ENCODE data around the gene FUT7. TPM values are rescaled to one million over a fixed set of nuclear protein-coding genes. Genes with fewer than 3 reads are reported as not detected.

FUT7 gene
- total and polyA plus RNA-seq, 2 of the 8 experiments (the other 6 are each of a cell fraction or from before 2014, with no cell fraction given): not detected

DNA sequence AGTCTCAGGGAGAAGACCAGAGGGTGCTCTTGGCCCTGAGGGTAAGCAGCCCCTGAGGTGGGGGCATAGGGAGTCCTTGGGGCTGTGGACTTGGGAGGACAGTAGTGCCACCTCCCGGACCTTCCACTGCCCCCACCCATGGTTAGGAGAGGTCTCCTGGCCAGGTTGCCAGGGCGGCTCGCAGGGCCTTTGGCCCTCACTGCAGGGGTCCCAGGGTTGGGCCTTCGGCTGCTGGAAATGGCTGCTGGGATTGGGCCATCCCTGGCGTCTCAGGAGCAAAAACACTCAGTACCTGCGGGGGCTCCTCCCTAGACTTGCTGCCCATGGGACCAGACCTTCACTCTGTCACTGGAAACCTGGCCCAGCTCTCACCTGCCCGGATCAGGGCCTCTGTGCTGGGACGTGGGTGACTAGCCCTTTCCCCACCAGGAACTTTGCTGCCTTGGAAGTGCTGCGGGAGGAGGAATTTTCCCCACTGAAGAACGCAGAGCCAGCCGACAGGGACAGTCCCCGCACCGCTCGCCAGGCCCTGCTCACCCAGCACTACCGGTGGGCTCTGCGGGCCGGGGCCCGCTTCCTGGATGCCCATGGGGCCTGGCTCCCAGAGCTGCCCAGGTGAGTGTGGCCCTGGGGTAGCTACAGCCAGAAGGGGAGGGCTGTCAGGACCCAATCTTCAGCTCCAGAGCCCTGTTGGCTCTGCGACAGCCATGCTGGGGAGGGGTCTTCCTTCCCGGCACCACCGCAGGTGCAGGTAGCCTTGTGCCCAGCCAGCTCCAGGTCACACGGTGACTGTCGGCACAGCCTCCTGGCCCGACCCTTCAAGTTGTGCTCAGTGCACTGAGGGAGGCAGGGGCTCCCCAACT, 48.6 kb upstream of the FUT7 start (continued):
- TF ChIP-seq SP4 (IDR thresholded peaks at IDR 0.05; ENCODE audit: low read length) (no peak), EP300 (IDR thresholded peaks at IDR 0.05; ENCODE audit: borderline replicate concordance in 1 of 2, low read depth in 2 of 2, low read length in 2 of 2) (no peak), RNF2 (IDR thresholded peaks at IDR 0.05; ENCODE audit: borderline replicate concordance, low read depth, low read length, missing control alignments, poor library complexity, severe bottlenecking) (no peak), BRCA1 (IDR thresholded peaks at IDR 0.05; ENCODE audit: low read depth, low read length) (no peak), NANOG (IDR thresholded peaks at IDR 0.05; ENCODE audit: insufficient read depth, low read depth, low read length, poor library complexity, severe bottlenecking) (no peak), CHD1 (IDR thresholded peaks at IDR 0.05; ENCODE audit: low read depth, low read length) (no peak), SIN3A (conservative IDR thresholded peaks at IDR 0.05 in 1 of 2, IDR thresholded peaks at IDR 0.05 in 1 of 2; ENCODE audit: low read depth in 1 of 2, low read length in 2 of 2) (no peak), HDAC2 (IDR thresholded peaks at IDR 0.05; ENCODE audit: borderline replicate concordance in 1 of 2, low read depth in 2 of 2, low read length in 2 of 2) (no peak)
